Gastrocnemius medialis (tissue), 4 donors: Measurements from ENCODE around the gene AVPR2.

Experiments used
- CTCF ChIP-seq, 5 experiments: fragments of 450-650 bp in 3 of 5; fragments of 200-600 bp in 2 of 5; sonication (generic) in 2 of 5; IDR thresholded peaks in 4 of 5; conservative IDR thresholded peaks in 1 of 5; 1 replicate in 4 of 5; 2 replicates in 1 of 5; pipeline ENCODE4 v1.5.1; 2016 to 2019; ENCODE audit warnings: antibody characterized with exemption in 5 of 5, mild to moderate bottlenecking in 3 of 5, moderate library complexity in 3 of 5
- POLR2A ChIP-seq, 2 donors: fragments of 450-650 bp; IDR thresholded peaks; one replicate each; pipeline ENCODE4 v1.6.1; 2017; ENCODE audit warnings: antibody characterized with exemption in 2 of 2, mild to moderate bottlenecking in 2 of 2, moderate library complexity in 2 of 2

GRCh38 chrX:153882557-153882956, 21.9 kb upstream of the AVPR2 start:
- TF ChIP-seq POLR2A (IDR thresholded peaks at IDR 0.05) = no peak
- TF ChIP-seq CTCF (IDR thresholded peaks at IDR 0.05 in 4 of 5, conservative IDR thresholded peaks at IDR 0.05 in 1 of 5) = no peak
